WI38 (cell line): Measurements from ENCODE around the gene PROX1.

Source experiments
- H3K4me3 ChIP-seq: 2 replicates; pipeline ENCODE4 v1.5.1; 2011; ENCODE audit warnings: low read depth, mild to moderate bottlenecking, control low read depth, low read length
- TF ChIP-seq, protein P1 (sequence below): IDR thresholded peaks from 2 replicates; pipeline ENCODE4 v1.5.1; 2012; ENCODE audit warnings: low read depth, mild to moderate bottlenecking, control low read depth, low read length

The PROX1 gene

DNA sequence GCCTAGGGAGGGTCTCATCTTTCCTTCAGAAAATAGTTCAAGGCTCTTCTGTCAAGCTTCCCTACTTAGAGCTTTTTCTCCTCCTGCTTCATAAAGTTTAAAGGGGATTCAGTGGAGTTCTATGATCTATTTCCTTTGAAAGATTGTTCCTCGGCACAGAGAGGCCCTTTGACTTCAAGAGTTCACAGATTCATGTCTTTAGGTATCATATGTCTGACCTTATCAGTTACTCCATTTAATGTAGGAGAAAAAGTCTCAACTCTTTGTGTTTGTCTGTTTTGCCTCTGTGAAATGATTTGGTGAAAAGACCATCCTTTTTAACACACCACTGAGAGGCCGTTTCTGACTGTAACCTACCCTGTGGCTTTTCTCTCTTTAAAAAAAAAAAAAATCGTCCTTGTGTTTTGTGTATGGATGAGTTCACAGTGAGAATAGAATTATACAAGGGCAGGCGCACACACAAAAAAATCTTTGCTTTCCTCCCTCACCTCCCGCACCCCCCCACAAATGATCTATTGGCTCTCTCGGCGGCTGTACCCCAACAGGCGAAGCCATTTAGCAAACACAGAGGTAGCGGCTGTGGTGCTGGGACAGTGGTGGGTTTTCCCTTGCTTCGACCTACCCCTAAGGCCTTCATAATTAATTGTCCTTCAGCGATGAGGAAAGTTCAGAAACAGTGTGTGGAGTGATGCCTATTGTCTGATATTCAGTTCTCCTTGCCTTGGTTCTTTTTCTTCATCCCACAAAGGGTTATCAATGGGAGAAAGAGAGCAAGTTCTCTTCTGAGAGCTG, 29.6 kb downstream of the PROX1 start:
- H3K4me3 ChIP-seq, result no peak overlapping the region
- TF ChIP-seq, protein P1, sequence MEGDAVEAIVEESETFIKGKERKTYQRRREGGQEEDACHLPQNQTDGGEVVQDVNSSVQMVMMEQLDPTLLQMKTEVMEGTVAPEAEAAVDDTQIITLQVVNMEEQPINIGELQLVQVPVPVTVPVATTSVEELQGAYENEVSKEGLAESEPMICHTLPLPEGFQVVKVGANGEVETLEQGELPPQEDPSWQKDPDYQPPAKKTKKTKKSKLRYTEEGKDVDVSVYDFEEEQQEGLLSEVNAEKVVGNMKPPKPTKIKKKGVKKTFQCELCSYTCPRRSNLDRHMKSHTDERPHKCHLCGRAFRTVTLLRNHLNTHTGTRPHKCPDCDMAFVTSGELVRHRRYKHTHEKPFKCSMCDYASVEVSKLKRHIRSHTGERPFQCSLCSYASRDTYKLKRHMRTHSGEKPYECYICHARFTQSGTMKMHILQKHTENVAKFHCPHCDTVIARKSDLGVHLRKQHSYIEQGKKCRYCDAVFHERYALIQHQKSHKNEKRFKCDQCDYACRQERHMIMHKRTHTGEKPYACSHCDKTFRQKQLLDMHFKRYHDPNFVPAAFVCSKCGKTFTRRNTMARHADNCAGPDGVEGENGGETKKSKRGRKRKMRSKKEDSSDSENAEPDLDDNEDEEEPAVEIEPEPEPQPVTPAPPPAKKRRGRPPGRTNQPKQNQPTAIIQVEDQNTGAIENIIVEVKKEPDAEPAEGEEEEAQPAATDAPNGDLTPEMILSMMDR, result no peak

DNA sequence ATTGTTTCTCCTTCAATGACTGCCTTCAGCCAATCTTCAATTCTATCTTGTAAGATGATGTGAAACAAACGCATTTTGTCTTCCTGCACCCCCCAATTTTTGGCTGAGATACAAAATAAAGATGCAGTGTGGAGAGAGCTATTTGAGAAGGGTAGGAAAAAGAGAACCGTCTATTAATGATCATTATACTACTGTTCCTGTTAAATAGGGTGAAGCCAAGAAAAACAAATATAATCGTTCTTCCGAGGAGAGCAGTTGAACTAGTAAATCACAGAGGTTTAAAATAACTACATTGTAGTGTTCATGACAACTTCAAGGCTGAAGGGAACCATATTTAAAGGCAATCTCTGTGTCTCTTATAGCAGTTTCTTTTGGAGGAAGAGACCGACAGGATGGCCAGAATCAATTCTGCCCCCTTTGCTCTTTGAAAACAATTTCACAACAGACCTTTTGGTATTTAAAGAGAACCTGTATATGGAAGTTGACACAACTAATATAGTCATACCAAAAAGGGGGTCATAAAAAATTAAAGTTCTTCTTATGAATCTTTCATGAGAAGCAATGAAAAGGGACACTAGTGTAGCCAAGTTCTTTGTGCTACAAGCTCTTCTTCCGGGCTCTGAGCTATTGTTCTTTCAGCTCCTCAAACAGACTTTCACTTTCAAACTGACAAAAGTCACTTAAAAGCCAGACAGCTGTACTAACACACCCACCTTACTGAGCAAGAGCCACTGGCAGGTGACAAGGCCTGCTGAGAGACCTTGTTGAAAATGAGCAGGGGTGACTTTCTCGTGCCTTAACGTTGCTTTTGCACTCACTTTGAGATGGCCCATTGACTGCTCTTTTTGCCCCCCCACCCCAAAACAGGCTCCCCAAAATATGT, 30.9 kb downstream of the PROX1 start:
- H3K4me3 ChIP-seq, result no peak overlapping the region
- TF ChIP-seq, protein P1, result no peak

DNA sequence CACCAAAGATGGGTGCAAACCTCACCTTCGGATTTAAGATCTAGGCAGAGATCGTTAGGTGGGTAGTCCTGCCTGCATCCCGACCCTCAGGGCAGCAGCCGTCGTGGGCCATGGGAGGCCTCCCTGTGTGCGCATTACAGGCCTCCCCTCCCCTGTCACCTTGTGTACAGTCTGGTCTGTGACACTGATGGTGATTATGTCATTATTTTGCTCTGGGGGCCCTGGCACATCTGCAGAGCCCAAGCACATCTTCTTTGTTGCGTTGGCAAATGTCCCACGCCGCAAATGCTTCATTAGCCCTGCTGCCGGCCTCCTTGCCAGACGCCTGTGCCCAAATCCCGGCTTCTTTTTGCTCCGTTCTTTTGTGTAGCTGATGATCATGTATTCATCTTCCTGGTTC, 31.7 kb downstream of the PROX1 start:
- H3K4me3 ChIP-seq, result no peak overlapping the region
- TF ChIP-seq, protein P1, result no peak

DNA sequence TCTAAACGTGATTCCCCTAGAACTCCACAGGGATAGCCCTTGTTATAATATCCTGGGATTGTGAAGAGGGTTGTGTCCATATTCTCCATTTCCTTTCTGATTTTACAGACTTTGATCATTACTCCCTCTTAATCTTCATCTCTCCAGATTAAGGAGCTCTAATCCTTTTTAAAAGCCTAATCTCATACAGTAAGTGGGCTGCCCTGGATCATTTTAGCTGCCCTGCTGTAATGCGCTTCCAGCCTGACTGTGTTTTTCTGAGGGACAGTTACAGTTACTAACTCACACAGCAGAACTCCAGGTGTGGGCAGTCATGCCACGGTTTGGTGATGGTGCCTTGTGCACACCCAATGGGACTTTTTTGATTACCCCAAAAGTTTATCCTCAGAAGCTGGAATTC, 33.5 kb downstream of the PROX1 start:
- H3K4me3 ChIP-seq, result no peak overlapping the region
- TF ChIP-seq, protein P1, result no peak

DNA sequence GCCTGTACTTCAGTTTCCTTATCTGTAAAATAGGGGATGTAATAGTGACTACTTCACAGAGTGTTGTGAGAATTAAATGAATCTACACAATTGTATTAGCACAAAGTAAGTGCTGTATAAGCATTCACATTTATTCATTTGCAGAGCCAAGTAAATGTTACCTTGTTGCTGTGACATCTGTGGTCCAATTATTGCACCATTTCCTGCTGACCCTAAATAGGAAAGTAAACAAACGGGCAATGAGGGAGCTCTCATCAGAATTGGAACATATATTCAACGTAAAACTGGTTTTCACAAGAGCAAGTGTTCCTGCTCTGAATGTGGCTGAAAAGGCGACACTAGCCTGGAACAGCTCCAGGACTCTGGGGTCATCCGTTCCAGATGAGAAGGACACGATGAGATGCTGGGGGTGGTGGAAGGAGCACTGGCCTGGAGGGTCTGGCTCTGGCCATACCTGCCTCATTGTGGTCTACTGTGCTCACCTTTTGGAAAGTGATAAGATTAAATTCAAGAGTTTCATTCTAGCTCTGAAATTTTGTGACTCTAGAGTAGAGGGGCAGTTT, 34.5 kb downstream of the PROX1 start:
- no peak overlapping the region for H3K4me3 ChIP-seq
- TF ChIP-seq, protein P1, result no peak

DNA sequence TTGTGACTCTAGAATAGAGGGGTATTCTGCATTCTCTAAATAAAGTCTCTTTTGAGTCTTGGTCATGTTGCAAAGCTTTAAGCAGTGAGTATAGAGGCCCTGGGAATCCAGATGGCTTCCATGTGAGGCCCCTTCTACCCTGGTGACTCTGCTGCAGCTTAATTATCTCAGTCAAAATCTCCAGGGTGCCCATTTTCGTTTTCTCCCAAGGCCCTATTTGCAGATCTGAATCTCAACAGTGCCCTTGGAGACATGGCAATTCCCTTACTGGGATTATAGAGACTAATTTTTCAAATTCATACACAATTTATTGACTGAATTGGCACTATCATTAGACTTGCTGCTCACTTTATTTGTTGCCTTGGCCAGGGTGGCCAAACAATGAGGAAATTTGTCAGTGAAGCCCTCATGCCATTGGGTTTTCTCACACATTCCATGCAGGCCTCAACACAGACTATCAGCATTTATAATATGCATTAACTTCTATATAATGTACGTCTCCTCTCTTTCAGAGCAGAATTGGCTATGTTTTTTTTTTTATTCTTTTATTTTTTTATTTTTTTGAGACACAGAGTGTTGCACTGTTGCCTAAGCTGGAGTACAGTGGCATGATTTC, 35.1 kb downstream of the PROX1 start:
- no peak overlapping the region for H3K4me3 ChIP-seq
- TF ChIP-seq, protein P1, result no peak
